GM18508 (cell line): Measurements from ENCODE around the gene CEP97.
A peak's percentile ranks its signal among the peaks of the same experiment; 100 is the strongest.
"Not testable (repeated sequence)": the region's sequence is repeated elsewhere in the genome, so short reads cannot be mapped to it uniquely, and the experiment has no call there.

Experiments used
- ATAC-seq: cut with Tn5 transposase; IDR thresholded peaks from one replicate; pipeline ENCODE4 v1.9.1; 2021; ENCODE audit warnings: moderate number of reproducible peaks; ENCODE audit not compliant: insufficient read depth, unreplicated experiment

CEP97 gene

DNA sequence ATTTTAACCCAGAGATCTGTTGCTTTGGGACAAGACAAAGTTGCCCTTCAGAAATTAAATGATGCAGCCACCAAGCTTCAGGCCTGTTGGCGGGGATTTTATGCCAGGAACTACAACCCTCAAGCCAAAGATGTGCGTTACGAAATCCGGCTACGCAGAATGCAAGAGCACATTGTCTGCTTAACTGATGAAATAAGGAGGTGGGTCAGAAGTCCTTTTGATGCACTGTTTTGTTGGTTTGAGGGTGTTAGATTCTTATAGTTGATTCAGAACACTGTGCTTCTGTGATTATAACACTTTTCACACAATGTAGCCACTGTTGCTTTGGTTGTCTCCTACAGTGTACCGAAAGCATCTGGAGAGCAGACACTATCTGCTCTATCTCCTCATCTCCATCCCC lies 33.8 kb downstream of the CEP97 start:
- no peak for ATAC-seq

DNA sequence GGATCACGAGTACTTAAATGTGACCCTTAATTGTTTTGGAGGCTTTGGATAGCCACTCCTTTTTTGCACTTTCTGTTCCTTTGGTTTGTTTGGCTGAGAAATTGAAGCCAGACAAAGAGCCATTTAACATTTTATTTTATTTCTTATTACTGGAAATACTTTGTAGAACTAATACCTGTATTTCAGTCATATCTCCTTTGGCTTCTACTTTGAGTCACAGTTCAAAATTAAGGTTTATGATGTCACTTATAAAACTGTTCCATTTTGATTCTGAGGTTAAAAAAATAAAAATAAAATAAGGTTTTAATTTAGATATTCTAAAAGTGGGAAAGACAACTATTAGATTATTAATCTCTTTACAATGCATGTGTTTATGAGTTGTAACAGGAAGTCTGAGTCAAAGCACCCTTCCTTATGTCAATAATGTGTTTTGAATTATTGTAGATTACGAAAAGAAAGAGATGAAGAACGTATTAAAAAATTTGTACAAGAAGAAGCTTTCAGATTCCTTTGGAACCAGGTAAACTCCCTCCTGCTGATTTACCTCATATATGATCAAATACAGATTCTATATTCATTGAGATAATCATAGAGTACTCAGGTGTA lies 37.7 kb downstream of the CEP97 start:
- ATAC-seq = no peak

DNA sequence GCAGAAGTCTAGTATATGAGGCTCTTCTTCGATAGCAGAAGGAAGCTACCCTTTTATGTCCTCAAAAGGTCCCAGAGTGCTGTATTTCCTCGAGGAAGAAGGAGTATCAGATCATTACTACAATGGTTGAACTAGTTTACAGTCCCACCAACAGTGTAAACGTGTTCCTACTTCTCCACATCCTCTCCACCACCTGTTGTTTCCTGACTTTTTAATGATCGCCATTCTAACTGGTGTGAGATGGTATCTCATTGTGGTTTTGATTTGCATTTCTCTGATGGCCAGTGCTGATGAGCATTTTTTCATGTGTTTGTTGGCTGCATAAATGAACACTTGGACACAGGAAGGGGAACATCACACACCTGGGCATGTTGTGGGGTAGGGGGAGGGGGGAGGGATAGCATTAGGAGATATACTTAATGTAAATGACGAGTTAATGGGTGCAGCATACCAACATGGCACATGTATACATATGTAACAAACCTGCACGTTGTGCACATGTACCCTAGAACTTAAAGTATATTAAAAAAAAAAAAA lies 53.4 kb downstream of the CEP97 start:
- ATAC-seq = not testable (repeated sequence)

DNA sequence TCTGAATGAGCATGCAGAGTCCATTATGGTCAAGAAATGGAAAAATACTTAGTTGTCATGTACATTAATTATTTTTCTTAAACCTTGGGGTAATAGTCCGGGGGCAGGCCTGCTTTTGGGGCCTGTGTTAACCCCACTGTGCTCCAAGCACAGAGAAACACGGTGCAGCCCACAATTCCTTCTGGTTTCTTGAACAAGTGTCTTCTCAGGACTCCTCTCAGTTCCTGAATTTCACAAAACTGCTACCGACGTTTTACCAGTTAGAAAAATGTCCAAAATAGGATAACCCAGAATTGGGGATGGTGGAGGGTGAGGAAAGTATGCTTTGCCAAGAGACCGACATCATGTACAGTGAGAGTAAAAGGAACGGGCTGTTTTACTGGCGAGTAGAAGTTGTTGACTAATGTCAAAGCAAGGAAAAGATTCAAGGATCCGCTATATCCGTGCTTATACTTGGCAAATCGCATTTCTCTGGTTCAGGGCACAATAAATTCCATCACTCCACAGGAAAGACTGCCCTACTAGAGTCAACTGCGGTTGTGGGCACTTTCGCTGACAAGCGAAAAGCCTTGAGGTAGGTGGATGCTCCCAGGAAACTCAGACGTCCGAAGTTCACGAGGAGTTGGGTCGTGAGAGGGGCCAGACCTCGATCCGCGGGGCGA lies 54.1 kb downstream of the CEP97 start:
- ATAC-seq = no peak

DNA sequence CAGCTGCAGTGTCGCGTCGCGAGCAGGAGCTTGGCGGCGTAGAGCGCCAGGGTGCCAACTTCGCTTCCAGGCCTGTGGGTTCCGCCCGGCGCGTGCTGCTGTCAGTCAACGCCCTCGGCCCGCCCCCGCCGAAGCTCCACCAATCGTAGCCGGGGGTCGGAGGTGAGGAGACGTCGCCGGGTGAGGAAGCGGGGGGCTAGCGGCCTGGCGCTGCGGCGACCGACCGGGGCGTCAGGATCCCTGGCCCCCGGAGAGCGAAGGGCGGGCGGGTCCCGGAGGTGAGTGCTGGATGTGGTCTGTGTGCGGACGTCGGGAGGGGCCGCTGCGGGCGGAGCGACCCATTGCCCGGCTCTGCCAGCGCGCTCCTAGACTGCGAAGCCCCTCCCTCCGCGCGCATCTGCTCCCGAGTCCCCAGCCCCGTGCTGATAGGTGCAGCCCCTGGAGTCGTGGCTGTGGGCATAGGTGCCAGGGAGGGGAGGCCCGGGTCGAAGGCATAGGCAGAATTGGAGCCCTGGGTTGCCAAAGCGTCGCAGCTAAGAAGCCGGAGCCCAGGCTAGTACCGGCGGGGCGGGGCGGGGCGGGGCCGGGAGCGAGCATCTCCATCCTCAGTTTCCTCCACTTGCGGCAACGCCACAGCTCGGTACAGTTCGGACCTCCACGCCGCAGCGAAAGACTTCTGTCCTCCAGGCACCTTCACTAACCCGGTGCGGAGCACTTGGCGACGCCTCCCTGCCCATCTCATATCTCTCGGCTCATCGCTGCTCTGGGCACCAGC lies 54.8 kb downstream of the CEP97 start, which contains the start of gene NXPE3:
TSS of gene NXPE3 (plus strand) at position 165 of the 775 bp plus-strand sequence. CDS start 6,386 bp downstream, outside the sequence.
- peak; percentile 86 for ATAC-seq

DNA sequence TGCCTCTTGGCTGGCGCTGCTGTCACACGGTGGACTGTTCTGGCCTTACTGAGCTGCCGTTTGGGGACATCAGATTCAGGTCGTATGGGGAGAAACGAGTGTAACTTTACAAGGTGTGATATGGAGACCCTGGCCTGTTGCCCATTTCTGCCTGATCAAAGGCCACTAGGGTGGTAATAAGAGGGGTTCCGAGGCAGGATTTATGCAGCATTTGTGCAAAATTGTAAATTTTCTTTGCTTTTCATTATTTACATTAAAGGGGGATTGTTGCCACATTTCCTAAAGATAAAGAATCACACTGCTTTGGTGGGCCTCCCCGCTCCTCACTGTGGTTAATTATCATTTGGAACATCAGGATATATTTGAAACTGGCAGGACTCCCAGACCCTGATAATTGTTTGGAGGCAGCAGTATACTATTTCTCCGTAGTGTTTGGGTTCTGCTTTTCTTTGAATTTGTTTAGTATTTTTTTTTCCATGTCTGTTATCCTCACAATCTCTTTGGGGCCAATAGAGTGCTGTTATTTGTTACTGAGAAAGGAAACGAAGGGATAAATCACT lies 55.5 kb downstream of the CEP97 start:
- ATAC-seq = no peak

- no peak for ATAC-seq
Observed at GRCh38 chr3:101780661-101781060, 56.2 kb downstream of the CEP97 start.

- no peak for ATAC-seq
Observed at GRCh38 chr3:101781166-101781565, 56.8 kb downstream of the CEP97 start.

DNA sequence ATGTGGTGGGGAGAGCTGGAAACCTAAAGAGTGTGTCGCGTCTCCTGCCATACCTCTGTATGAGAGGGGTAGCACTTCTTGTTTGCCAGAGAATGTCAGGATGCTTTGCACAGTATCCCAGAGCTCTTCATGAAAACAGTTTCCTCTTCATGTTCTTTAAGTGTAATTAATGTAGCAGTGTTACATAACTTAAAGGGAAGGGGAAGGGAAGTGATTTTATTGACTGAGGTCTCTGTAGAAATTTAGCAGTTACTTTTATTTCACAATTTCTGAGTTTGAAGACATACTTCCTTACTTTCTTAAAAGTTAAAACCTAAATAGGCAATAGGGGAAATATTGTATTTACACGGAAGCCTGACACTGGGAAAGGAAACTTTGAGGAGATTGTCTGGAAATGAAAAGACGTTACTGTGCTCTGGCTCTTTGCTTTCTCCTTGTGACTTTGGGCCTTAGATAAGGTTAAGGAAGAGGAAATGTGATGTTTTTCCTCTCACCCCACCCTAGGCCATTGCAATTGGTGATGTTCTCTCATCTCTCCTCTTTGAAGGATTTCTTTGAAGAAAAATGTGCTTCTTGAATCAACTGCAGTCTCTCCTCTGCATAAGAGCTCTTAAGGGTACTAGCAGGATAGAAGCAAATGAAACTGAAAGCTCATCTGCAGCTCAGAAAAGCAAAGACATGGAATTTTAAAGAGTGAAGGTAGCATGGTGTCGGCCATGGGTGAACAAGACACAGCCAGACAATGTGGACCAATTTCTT lies 60.6 kb downstream of the CEP97 start:
- ATAC-seq = no peak

DNA sequence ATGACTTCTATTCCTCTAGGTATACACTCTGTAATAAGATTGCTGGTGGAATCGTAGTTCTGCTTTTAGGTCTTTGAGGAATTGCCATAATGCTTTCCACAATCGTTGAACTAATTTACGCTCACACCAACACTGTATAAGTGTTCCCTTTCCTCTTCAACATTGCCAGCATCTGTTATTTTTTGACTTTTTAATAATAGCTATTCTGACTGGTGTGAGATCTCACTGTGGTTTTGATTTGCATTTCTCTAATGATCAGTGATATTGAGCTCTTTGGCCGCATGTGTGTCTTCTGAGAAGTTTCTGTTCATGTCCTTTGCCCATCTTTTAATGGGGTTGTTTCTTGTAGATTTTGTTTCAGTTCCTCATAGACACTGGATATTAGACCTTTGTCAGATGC lies 67.4 kb downstream of the CEP97 start:
- ATAC-seq = peak; percentile 96

DNA sequence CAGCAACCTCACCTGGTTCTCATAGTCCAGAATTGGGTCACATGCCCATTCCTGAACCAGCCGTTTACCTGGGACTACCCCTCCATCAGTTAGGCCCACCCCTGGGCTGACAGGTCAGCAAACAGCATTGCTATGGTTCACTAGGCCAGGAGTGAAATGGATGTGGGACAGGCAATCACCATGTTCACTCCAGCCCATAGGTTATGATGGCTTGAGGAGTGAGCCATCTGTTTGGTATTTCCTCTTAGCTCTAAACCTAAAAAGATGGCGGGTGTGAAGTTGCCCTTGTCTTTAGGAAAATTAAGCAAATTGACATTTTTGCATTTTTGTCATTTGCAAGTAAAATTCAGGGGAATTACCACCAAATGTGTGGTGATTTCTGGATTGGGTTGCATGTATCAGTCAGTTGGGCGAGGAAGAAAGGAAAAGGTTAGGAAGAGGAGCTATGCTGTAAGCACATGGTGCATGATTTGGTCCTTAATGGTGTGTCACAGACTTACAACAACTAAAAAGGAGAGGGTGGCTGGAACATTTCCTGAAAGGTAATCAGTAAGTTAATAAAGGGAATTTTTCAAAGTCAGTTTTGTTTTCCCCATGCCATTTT lies 71.8 kb downstream of the CEP97 start:
- no peak for ATAC-seq

- ATAC-seq = no peak
Observed at GRCh38 chr3:101801174-101801573, 76.8 kb downstream of the CEP97 start.

- no peak for ATAC-seq
Observed at GRCh38 chr3:101802179-101802578, 77.8 kb downstream of the CEP97 start.

DNA sequence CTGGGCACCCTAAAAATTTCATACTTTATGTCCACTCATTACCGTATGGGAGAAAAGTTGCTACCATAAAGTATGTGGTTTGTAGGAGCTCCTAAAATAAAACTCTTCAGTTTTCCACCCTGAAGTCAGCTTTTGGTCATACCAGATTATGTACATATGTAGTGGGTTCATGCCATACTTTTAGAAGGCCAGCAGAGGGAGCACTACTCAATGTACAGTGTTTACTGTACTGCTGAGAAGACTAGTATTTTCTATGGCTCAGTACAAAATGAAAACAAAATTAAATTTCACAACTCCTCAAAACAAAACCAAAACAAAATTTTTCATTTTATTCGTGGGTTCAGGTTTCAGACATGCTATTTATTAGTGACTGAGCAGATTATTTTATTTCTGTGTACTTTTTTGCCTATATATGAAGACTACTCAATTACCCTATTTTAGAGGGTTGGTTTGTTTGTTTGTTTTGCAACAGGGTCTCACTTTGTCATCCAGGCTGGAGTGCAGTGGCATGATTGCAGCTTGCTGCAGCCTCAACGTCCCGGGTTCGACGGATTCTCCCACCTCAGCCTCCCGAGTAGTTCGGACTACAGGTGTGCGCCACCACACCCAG lies 78.9 kb downstream of the CEP97 start:
- ATAC-seq = peak; percentile 95

DNA sequence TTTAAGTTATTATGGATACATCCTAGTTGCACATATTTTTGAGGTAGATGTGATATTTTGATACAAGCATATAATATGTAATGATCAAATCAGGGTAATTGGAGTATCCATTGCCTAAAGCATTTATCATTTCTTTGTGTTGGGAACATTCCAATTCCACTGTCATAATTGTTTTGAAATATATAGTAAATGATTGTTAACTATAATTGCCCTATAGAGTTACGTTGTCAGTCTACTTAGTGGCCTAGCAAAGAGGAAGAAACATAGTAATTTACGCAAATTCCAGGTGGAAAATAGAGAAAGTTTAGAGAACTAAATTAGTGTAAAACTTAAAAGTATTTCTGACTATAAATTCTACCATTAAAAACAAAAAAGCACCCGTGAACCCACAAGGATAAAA lies 79.5 kb downstream of the CEP97 start:
- ATAC-seq = no peak

- no peak for ATAC-seq
Observed at GRCh38 chr3:101806491-101806890, 82.1 kb downstream of the CEP97 start.

DNA sequence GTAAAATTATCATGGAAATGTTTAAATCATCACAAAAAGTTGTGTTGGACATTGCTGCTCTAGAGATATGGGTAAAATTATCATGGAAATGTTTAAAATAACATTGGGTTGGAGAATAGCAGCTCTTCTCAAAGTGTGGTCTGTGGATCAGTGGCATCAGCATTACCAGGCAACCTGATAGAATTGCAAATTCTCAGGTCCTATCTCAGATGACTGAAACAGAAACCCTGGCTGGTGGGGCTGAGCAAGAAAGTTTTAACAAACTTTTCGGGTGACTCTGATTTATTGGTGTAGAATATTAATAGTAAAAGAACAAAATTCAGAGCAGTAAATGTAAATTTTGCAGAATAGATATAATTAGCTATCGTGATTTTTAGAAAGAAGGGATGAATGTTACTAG lies 83.5 kb downstream of the CEP97 start:
- peak; percentile 43 for ATAC-seq

DNA sequence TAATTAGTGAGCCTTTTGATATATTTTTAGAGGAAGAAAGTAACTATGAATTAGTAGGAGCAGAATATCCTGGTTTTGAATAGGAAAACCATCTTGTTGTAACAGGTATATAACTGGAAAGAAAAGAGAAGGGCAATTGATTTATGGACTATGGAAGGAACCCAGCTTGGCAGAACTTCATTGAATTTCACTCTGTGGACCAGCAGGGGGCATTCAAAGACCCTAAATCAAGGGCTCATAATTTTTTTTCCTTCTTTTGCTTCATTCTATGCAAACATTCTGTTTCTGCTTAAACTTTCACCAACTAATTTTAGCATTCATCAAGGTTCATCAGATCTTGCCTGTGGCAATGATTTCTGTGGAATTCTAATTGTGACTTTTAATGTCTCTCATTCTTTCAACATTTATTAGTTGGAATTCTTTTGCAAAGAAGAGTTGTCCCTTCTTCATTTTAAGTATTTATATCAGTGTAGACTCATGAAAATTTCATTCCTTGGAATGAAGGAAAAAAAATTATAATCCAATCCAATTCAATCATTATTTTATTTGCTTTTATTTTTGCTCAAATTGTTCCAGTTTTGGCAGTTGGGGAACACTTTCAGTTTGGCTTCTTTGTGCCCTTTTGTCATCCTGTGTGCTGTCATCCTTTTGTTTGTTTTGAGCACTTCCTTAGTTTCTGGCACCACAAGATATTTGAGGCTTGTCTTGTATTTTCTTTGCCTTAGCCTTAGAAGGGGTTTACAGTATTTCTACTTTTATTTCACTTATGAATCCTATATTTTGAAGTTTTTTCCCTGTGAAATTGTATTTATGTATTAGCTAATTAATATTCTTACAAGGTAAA lies 85.0 kb downstream of the CEP97 start:
- ATAC-seq = no peak
